Heart right ventricle (tissue), 16 donors: ENCODE data around the gene FUT8. TPM values are rescaled to one million over a fixed set of nuclear protein-coding genes. Genes with fewer than 3 reads are reported as not detected.

ENCODE experiments used
- ATAC-seq, 8 donors: fragments of 200-7000 bp; cut with Tn5 transposase; one replicate each; pipeline ENCODE4 v1.9.1; 2020; ENCODE audit warnings: mild to moderate bottlenecking in 8 of 8, moderate library complexity in 8 of 8, moderate number of reproducible peaks in 1 of 8
- DNase-seq, 2 donors: peaks; one replicate each; pipeline ENCODE4 v3.0.0-alpha.2; 2020
- H3K27ac ChIP-seq, 10 donors: fragments of 200-600 bp; sonication (generic) in 2 of 10; one replicate each; pipeline versions ENCODE4 v1.5.0 to v1.8.0; 2020 to 2022; ENCODE audit warnings: mild to moderate bottlenecking in 3 of 10
- H3K27me3 ChIP-seq, 7 donors: fragments of 200-600 bp; one replicate each; pipeline ENCODE4 v1.8.0; 2021 to 2022; ENCODE audit warnings: mild to moderate bottlenecking in 2 of 7
- H3K36me3 ChIP-seq, 9 donors: fragments of 200-600 bp; sonication (generic) in 1 of 9; one replicate each; pipeline versions ENCODE4 v1.5.0 to v1.8.0; 2020 to 2022; ENCODE audit warnings: mild to moderate bottlenecking in 2 of 9
- H3K4me1 ChIP-seq, 9 donors: fragments of 200-600 bp; sonication (generic) in 1 of 9; one replicate each; pipeline versions ENCODE4 v1.5.0 to v1.8.0; 2020 to 2022; ENCODE audit warnings: mild to moderate bottlenecking in 4 of 9
- H3K4me3 ChIP-seq, 10 donors: fragments of 200-600 bp; sonication (generic) in 2 of 10; one replicate each; pipeline versions ENCODE4 v1.5.0 to v1.8.0; 2020 to 2022; ENCODE audit warnings: mild to moderate bottlenecking in 7 of 10, moderate library complexity in 2 of 10
- H3K9me3 ChIP-seq, 11 donors: fragments of 200-600 bp in 10 of 11; sonication (generic) in 2 of 11; one replicate each; pipeline versions ENCODE4 v1.5.0 to v1.8.0; 2013 to 2022; ENCODE audit warnings: mild to moderate bottlenecking in 2 of 11, control low read depth in 1 of 11, moderate library complexity in 1 of 11
- CTCF ChIP-seq, 9 donors: fragments of 200-600 bp; sonication (generic) in 2 of 9; IDR thresholded peaks; one replicate each; pipeline versions ENCODE4 v1.5.0 to v1.8.0; 2021 to 2022; ENCODE audit warnings: antibody characterized with exemption in 9 of 9, mild to moderate bottlenecking in 5 of 9, moderate library complexity in 1 of 9
- WGBS, 2 donors: extraction: QIAGEN DNeasy Blood & Tissue Kit; methylation state at CpG; one replicate each; pipeline ENCODE4 v1.1.7; 2013; ENCODE audit warnings: inconsistent platforms in 1 of 2; 5-methylcytosine and 5-hydroxymethylcytosine counted together
- intact Hi-C, 10 donors: fragments of 100-400 bp; cut with DNase I; formaldehyde crosslinking; loops; one replicate each; pipeline versions ENCODE4 v1.11.1 to v1.14.2; 2022
- polyA plus RNA-seq, 2 donors: library from polyadenylated mRNA; stranded (reverse); fragments of 200-250 nt; gene quantifications; one replicate each; pipeline ENCODE4 v1.2.3, GENCODE V29; 2013
- total RNA-seq, 10 donors: library from RNA; stranded (reverse); fragmentation: NEBNext Ultra II Directional in 3 of 10; extraction: Animal tissue kit (Norgen Biotek cat#: 25700) in 3 of 10; gene quantifications; one replicate each; pipeline versions ENCODE4 v1.2.1 to v1.2.4, GENCODE V29; 2021 to 2023
- donor health status: Arrhythmogenic right ventricular cardiomyopathy.
- donor health status: ischemic (EF 13 %, LVEDD 7.1; RV severe dilation, severe dysfunction).
- donor health status: healthy with polysubstance abuse.
- donor health status: DM: no; HTN: yes; CAD: no.
- donor health status: DM: no; HTN: no; CAD: no.
- donor health status: ischemic (EF 25% LVEDD 6.9; RV normal size, moderate dysfunction).
- donor health status: ischemic (EF 25% LVEDD 5.7; RV mildly dilated, moderate dysfunction).
- donor health status: healthy.
- donor health status: DM: yes; HTN: yes; CAD: no.
- donor health status: Ischemic cardiomyopathy.
- donor health status: ischemic (EF 35%, LVEDD 5.7; RV mildly dilated, moderate dysfunction).
- donor health status: nonischemic (EF 11% LVEDD 7.7; RV severe dilation, severe dysfunction).
- donor health status: DM: yes; HTN: yes; CAD: no.
- donor health status: PGD.
- donor health status: ischemic (EF 29% LVEDD 5.4; RV normal size, mild dysfunction).
- donor health status: nonischemic (EF 23%, LVEDD 6.1; RV moderate dilation, normal function).

Gene FUT8
- total and polyA plus RNA-seq, 12 donors, result 2.9 to 16.1 (median 9.9) TPM

- 75 to 91% methylated on average over 2 of the region's 2 CpGs for WGBS, 2 donors
- Histone ChIP-seq H3K36me3 (no peaks in the 10 kb centered on the region), H3K27me3 (no peaks in the 10 kb centered on the region), H3K4me1 (peaks cover 0 to 18% (median 11%) of the 10 kb centered on the region in 9 donors), H3K4me3 (no peak overlapping the region), H3K27ac (no peak overlapping the region), H3K9me3 (no peaks in the 10 kb centered on the region)
- no peak for TF ChIP-seq CTCF (IDR thresholded peaks at IDR 0.05)
- no peak for ATAC-seq
- DNase-seq, result no peak
- intact Hi-C loops, result no loop called here
Observed at GRCh38 chr14:65428691-65429090, 16.2 kb downstream of the FUT8 start.

- intact Hi-C loops, result no loop called here
- Histone ChIP-seq H3K27ac (no peak overlapping the region), H3K36me3 (no peaks in the 10 kb centered on the region), H3K27me3 (no peaks in the 10 kb centered on the region), H3K9me3 (no peaks in the 10 kb centered on the region), H3K4me1 (peaks cover 0 to 25% (median 11%) of the 10 kb centered on the region in 9 donors), H3K4me3 (no peak overlapping the region)
- DNase-seq (no peak), ATAC-seq (no peak)
- TF ChIP-seq CTCF (IDR thresholded peaks at IDR 0.05), result no peak
- 98% methylated on average over 5 of the region's 5 CpGs for whole genome bisulfite sequencing, 2 donors
Observed at GRCh38 chr14:65429757-65430156, 17.2 kb downstream of the FUT8 start.

- peaks cover 0 to 26% (median 11%) of the 10 kb centered on the region in 9 donors for H3K4me1 ChIP-seq
- ATAC-seq (no peak), DNase-seq (no peak)
- H3K36me3 ChIP-seq, result no peaks in the 10 kb centered on the region
- H3K27me3 ChIP-seq, result no peaks in the 10 kb centered on the region
- intact Hi-C loops, result no loop called here
- H3K4me3 ChIP-seq, result no peak overlapping the region
- TF ChIP-seq CTCF (IDR thresholded peaks at IDR 0.05), result no peak
- H3K9me3 ChIP-seq, result peaks cover 0 to 9% (median 0%) of the 10 kb centered on the region in 11 donors
- 97 to 99% methylated on average over 7 of the region's 7 CpGs for WGBS, 2 donors
- H3K27ac ChIP-seq, result no peak overlapping the region
Observed at GRCh38 chr14:65431245-65431644, 18.7 kb downstream of the FUT8 start.

- intact Hi-C loops, result no loop called here
- no peak for TF ChIP-seq CTCF (IDR thresholded peaks at IDR 0.05)
- DNase-seq, result no peak
- H3K36me3 ChIP-seq, result no peaks in the 10 kb centered on the region
- WGBS, 2 donors, result 67 to 71% methylated on average over 1 of the region's 1 CpG
- peaks cover 0 to 9% (median 0%) of the 10 kb centered on the region in 11 donors for H3K9me3 ChIP-seq
- no peak overlapping the region for H3K4me3 ChIP-seq
- H3K27ac ChIP-seq, result no peak overlapping the region
- peaks cover 0 to 26% (median 11%) of the 10 kb centered on the region in 9 donors for H3K4me1 ChIP-seq
- no peak for ATAC-seq
- no peaks in the 10 kb centered on the region for H3K27me3 ChIP-seq
Observed at GRCh38 chr14:65431951-65432350, 19.4 kb downstream of the FUT8 start.
